ENCODE results near the gene HOXB4. TPM values are rescaled to one million over a fixed set of nuclear protein-coding genes. Genes with fewer than 3 reads are reported as not detected.

The HOXB4 gene
- total and polyA plus RNA-seq, 2 of the 4 experiments (the other 2 are of a cell fraction) = 2.0 to 8.5 TPM

DNA sequence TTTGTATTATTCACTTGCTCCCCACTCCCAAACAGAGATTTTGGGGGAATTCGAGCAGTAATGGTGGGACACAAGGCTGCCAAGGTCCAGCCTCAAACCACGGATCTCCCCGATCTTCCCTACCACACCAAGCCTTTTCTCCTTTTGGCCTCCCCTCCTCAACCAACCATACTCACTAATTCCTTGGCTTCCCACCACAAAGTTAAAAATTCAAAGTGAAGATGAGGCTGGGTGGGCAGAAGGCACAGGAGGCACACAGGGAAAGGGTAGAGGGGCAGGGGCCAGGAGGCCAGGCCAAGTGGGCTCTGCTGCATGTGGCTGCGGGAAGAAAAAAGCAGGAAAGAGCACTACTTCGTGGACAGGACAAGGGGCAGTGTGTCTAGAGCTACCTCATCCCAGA lies 15.2 kb downstream of the HOXB4 start:
- no peak for ATAC-seq (ENCODE audit: low read depth)
- H4K91ac ChIP-seq (ENCODE audit: insufficient read depth, low read depth, low read length) = peak overlapping the region; percentile 42
- peak overlapping the region; percentile 80 for H2BK5ac ChIP-seq (ENCODE audit: low read depth, low read length, poor library complexity, severe bottlenecking)
- ChIA-PET POLR2A (ENCODE audit: unreplicated experiment) (interaction anchor here (0.6 to 0.9 kb wide), 2 partner anchors 13 to 42 kb away, joined by 3 read pairs; no protein-coding TSS in a partner anchor), CTCF (interaction anchor here (0.6 to 1.4 kb wide), 2 partner anchors 70 to 676 kb away, joined by 3 to 6 read pairs; no protein-coding TSS in a partner anchor)
- peak overlapping the region; percentile 46 for H3K4me3 ChIP-seq (ENCODE audit: insufficient read depth, low read depth, low read length)
- H3K23ac ChIP-seq (ENCODE audit: low read depth, low read length) = peak overlapping the region; percentile 96
- peak overlapping the region; percentile 81 for H3K18ac ChIP-seq (ENCODE audit: low read depth, low read length)
- peak overlapping the region; percentile 91 for H3K4ac ChIP-seq (ENCODE audit: low read depth, low read length)
- BruUV-seq (replicated peaks) = no TSS peak
- in situ Hi-C loops (cut with MboI; ENCODE audit: low sequenced_read_pairs) = no loop called here
- no peak overlapping the region for H2AFZ ChIP-seq (replicated peaks; ENCODE audit: low read length, poor library complexity)
- peaks cover 81% of the 10 kb centered on the region for H3K4me1 ChIP-seq (ENCODE audit: control insufficient read depth, insufficient read depth, low read length)
- H2BK15ac ChIP-seq (ENCODE audit: low read depth, low read length) = peak overlapping the region; percentile 6; the same call in 1 of the 3 replicates
- dilution Hi-C loops (cut with HindIII; ENCODE audit: low sequenced_read_pairs, unreplicated experiment) = no loop called here
- no peaks in the 10 kb centered on the region for H3K9me3 ChIP-seq (ENCODE audit: control insufficient read depth, insufficient read depth, low read length)
- H4K5ac ChIP-seq (ENCODE audit: low read depth, low read length) = peak overlapping the region; percentile 86
- peak overlapping the region; percentile 91 for H3K14ac ChIP-seq (replicated peaks; ENCODE audit: low read depth, low read length)
- H2BK20ac ChIP-seq (ENCODE audit: low read depth, low read length) = peak overlapping the region; percentile 15; the same call in 1 of the 2 replicates
- peaks cover 23% of the 10 kb centered on the region for H3K9me1 ChIP-seq (ENCODE audit: insufficient read depth, low read length)
- TF ChIP-seq MXI1 (IDR thresholded peaks at IDR 0.05; ENCODE audit: borderline replicate concordance, low read depth, low read length) = no peak
- TF ChIP-seq, protein P1, sequence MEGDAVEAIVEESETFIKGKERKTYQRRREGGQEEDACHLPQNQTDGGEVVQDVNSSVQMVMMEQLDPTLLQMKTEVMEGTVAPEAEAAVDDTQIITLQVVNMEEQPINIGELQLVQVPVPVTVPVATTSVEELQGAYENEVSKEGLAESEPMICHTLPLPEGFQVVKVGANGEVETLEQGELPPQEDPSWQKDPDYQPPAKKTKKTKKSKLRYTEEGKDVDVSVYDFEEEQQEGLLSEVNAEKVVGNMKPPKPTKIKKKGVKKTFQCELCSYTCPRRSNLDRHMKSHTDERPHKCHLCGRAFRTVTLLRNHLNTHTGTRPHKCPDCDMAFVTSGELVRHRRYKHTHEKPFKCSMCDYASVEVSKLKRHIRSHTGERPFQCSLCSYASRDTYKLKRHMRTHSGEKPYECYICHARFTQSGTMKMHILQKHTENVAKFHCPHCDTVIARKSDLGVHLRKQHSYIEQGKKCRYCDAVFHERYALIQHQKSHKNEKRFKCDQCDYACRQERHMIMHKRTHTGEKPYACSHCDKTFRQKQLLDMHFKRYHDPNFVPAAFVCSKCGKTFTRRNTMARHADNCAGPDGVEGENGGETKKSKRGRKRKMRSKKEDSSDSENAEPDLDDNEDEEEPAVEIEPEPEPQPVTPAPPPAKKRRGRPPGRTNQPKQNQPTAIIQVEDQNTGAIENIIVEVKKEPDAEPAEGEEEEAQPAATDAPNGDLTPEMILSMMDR (conservative IDR thresholded peaks at IDR 0.05; ENCODE audit: low read depth, low read length) = no peak
- peak overlapping the region; percentile 38 to 73 for H4K8ac ChIP-seq (ENCODE audit: low read depth in 2 of 2, low read length in 2 of 2)
- 0% methylated on average over 1 of the region's 5 CpGs; no CpG with 5 or more reads in 1 of the 2 experiments for WGBS, 2 experiments (ENCODE audit: extremely low coverage in 2 of 2, insufficient read length in 1 of 2)
- no peaks in the 10 kb centered on the region for H3K27me3 ChIP-seq (ENCODE audit: control insufficient read depth, insufficient read depth, low read length)
- intact Hi-C loops (cut with micrococcal nuclease) = no loop called here
- H3K9ac ChIP-seq (ENCODE audit: low read depth, low read length) = peak overlapping the region; percentile 78
- no peak for DNase-seq
- peaks cover 30% of the 10 kb centered on the region for H4K20me1 ChIP-seq (ENCODE audit: insufficient read depth, low read length)
- peak overlapping the region; percentile 88 for H3K4me2 ChIP-seq (ENCODE audit: low read depth, low read length)
- peaks cover 39% of the 10 kb centered on the region; the same call in 1 of the 2 replicates for H3K36me3 ChIP-seq (ENCODE audit: control insufficient read depth, insufficient read depth, low read length)
- peak overlapping the region; percentile 29 for H2BK120ac ChIP-seq (ENCODE audit: low read depth, low read length)
- H2AK5ac ChIP-seq (ENCODE audit: low read depth, low read length) = peak overlapping the region; percentile 46
- H3K79me1 ChIP-seq (ENCODE audit: low read depth in 1 of 2, low read length in 2 of 2) = peaks cover 0 to 24% of the 10 kb centered on the region in 2 experiments; a peak in 2 of 4 replicates
- peak overlapping the region; percentile 67; the same call in 1 of the 2 replicates for H3K56ac ChIP-seq (ENCODE audit: extremely low read depth, insufficient read depth, low read length)
- H3K27ac ChIP-seq (ENCODE audit: insufficient read depth, low read length) = peak overlapping the region; percentile 93
- H2AK9ac ChIP-seq (replicated peaks; ENCODE audit: low read depth, low read length, poor library complexity) = peak overlapping the region; percentile 88
